Right atrium auricular region (tissue), 2 donors: Measurements from ENCODE around the gene STK4. TPM values are rescaled to one million over a fixed set of nuclear protein-coding genes. Genes with fewer than 3 reads are reported as not detected.

Experiments
- DNase-seq: peaks from one replicate; pipeline ENCODE4 v3.0.0-alpha.2; 2019; ENCODE audit warnings: low spot score
- H3K27ac ChIP-seq, 2 donors: fragments of 200-600 bp; sonication (generic); 1 replicate in 1 of 2; 2 replicates in 1 of 2; pipeline ENCODE4 v1.5.1; 2016 to 2019
- H3K27me3 ChIP-seq, 2 donors: fragments of 200-600 bp; sonication (generic); one replicate each; pipeline versions ENCODE4 v1.5.1 to v1.6.0; 2017 to 2019
- H3K36me3 ChIP-seq: fragments of 200-600 bp; sonication (generic); one replicate; pipeline ENCODE4 v1.5.1; 2016
- H3K4me1 ChIP-seq, 2 donors: fragments of 200-600 bp; sonication (generic); one replicate each; pipeline versions ENCODE4 v1.5.1 to v1.6.0; 2017 to 2019
- H3K4me3 ChIP-seq, 2 donors: fragments of 200-600 bp; sonication (generic); 1 replicate in 1 of 2; 2 replicates in 1 of 2; pipeline ENCODE4 v1.5.1; 2017 to 2019; ENCODE audit warnings: mild to moderate bottlenecking in 1 of 2, moderate library complexity in 1 of 2
- H3K9me3 ChIP-seq, 2 donors: fragments of 200-600 bp; sonication (generic); one replicate each; pipeline ENCODE4 v1.5.1; 2019
- total RNA-seq, 2 donors: library from RNA; depleted of rRNA; stranded (reverse); fragments of >200 nt; gene quantifications; one replicate each; pipeline ENCODE4 v1.1.0, GENCODE V29; 2016
- TF ChIP-seq, protein P1 (sequence below), 2 donors: fragments of 200-600 bp; sonication (generic); IDR thresholded peaks; one replicate each; pipeline ENCODE4 v1.5.1; 2019; ENCODE audit warnings: antibody characterized with exemption in 2 of 2

The STK4 gene
- total RNA-seq, 2 donors from 2014 or later: 7.3 to 12.6 TPM

DNA sequence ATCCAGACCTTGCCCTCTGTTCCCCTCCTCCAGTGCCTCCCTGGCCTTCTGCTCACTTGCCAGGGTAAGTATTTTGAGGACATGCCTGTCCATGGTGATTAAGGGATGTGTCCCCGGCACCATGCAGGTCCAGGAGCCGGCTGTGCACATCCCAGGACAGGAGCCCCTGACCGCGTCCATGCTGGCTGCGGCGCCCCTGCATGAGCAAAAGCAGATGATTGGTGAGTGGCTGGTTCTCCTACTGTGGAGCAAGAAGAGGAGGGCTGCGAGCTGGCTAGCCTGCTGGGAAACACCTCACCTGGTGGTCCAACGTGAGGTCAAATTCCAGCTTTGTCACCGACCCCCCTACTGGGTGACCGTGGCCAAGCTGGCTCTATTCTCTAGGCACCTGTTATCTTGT, 29.8 kb upstream of the STK4 start:
- Histone ChIP-seq H3K36me3 (no peaks in the 10 kb centered on the region), H3K4me1 (no peaks in the 10 kb centered on the region), H3K9me3 (no peaks in the 10 kb centered on the region), H3K4me3 (no peak overlapping the region), H3K27me3 (no peaks in the 10 kb centered on the region), H3K27ac (no peak overlapping the region)
- TF ChIP-seq, protein P1, sequence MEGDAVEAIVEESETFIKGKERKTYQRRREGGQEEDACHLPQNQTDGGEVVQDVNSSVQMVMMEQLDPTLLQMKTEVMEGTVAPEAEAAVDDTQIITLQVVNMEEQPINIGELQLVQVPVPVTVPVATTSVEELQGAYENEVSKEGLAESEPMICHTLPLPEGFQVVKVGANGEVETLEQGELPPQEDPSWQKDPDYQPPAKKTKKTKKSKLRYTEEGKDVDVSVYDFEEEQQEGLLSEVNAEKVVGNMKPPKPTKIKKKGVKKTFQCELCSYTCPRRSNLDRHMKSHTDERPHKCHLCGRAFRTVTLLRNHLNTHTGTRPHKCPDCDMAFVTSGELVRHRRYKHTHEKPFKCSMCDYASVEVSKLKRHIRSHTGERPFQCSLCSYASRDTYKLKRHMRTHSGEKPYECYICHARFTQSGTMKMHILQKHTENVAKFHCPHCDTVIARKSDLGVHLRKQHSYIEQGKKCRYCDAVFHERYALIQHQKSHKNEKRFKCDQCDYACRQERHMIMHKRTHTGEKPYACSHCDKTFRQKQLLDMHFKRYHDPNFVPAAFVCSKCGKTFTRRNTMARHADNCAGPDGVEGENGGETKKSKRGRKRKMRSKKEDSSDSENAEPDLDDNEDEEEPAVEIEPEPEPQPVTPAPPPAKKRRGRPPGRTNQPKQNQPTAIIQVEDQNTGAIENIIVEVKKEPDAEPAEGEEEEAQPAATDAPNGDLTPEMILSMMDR (IDR thresholded peaks at IDR 0.05): no peak
- no peak for DNase-seq

DNA sequence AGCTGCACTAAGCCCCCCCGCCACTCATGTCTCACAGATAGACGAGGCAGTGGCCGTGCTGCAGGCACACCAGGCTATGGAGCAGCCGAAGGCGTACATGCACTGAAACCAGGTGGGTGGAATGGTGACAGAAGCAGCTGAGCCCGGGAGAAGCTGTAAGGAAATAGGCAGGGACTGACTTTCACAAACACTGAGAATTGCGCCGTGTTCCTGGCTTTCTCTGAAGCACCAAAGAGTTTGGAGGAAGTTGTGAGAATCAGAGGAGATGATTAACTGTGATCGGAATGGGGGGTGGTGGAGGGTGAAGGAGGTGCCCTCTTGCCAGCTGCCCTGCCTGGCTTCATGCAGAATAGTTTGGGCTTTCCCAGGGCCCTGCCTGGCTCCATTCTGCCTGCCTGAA, 27.7 kb upstream of the STK4 start:
- Histone ChIP-seq H3K27ac (no peak overlapping the region), H3K9me3 (no peaks in the 10 kb centered on the region), H3K4me1 (no peaks in the 10 kb centered on the region), H3K4me3 (no peak overlapping the region), H3K27me3 (no peaks in the 10 kb centered on the region), H3K36me3 (peaks cover 16% of the 10 kb centered on the region)
- no peak for DNase-seq
- TF ChIP-seq, protein P1 (IDR thresholded peaks at IDR 0.05): no peak

DNA sequence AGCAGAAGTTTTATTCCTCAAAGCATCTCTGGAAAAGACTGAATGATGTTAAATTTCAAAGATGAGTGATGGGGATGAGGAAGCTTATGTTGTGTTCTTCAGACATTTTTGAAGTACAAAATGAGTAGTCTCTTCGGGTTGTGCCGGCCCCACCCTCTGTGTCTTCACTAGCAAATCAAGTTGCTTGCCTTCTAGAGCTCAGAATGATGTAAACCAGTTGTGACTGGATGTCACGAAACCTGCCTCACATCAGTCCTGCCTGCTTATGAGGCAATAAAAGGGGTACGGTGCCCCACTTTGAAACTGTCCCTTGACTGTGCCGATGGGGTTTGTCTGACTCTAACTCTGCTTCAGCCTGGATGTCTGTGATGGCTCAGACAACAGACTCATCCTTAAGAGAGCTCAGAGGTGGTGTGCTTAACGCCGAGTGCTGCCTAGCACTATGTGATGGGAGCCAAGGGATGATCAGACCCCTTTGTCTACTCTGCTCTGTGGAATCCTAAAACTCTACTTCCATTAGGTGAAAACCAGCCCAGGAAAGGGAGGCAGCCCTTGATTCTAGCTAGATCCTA, 25.1 kb upstream of the STK4 start:
- Histone ChIP-seq H3K9me3 (no peaks in the 10 kb centered on the region), H3K36me3 (peaks cover 40% of the 10 kb centered on the region), H3K4me3 (no peak overlapping the region), H3K27me3 (no peaks in the 10 kb centered on the region), H3K27ac (no peak overlapping the region), H3K4me1 (no peaks in the 10 kb centered on the region)
- TF ChIP-seq, protein P1 (IDR thresholded peaks at IDR 0.05): no peak
- DNase-seq: no peak

DNA sequence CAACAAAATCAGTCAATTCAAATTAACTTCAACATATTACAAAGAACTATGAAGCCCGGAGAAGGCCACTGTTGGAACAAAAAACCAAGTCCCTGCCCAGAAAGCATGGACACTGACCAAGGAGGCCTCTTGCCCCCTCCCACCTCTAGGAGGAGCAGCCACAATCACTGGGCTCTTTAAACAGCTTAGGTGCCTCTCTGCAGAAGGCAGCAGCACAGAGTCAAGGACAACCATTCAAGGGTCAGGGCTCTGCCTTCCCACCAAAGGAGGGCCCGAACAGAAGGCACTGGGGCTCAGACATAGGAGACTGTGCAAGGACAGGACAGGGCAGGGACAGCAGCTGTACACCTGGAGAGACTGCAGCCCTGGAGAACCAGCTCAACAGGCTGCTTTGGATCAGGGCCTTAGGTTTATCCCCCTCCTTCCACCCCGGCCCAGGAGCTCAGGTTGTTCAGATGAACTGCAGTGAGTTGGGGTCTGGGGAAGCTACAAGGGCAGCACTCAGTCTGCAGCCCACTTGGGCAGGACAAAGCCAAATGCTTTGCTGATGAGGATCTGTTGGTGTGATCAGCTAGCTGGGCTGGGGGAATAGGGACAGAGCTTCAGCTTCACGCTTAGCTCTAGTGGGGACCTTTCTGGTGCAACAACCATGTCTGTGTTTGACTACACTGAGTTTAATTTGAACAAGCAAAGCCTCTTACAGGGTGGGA, 23.9 kb upstream of the STK4 start:
- H3K4me1 ChIP-seq: no peaks in the 10 kb centered on the region
- no peaks in the 10 kb centered on the region for H3K9me3 ChIP-seq
- H3K36me3 ChIP-seq: peaks cover 52% of the 10 kb centered on the region
- no peak for DNase-seq
- TF ChIP-seq, protein P1 (IDR thresholded peaks at IDR 0.05): no peak
- H3K27me3 ChIP-seq: no peaks in the 10 kb centered on the region
- no peak overlapping the region for H3K27ac ChIP-seq
- H3K4me3 ChIP-seq: no peak overlapping the region

DNA sequence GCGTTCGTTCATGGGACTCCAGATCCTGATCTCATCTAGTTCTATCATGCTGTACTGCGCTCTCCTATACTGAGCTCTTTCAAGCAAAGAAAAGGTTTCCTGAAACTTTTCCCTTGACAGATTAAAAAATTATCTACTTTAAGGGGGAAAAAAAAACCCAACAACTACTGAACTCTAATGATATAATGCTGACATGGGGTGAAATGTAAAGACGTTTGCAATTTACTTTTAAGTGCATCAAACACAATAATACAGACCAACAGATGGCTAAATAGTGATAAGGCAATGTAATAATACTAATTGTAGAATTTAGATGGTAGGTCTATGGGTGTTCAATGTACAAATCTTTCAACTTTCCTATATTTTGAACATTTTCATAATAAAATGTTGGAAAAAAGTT, 22.5 kb upstream of the STK4 start:
- TF ChIP-seq, protein P1 (IDR thresholded peaks at IDR 0.05): no peak
- Histone ChIP-seq H3K36me3 (peaks cover 66% of the 10 kb centered on the region), H3K4me1 (no peaks in the 10 kb centered on the region), H3K4me3 (no peak overlapping the region), H3K9me3 (no peaks in the 10 kb centered on the region), H3K27ac (no peak overlapping the region), H3K27me3 (no peaks in the 10 kb centered on the region)
- DNase-seq: no peak

DNA sequence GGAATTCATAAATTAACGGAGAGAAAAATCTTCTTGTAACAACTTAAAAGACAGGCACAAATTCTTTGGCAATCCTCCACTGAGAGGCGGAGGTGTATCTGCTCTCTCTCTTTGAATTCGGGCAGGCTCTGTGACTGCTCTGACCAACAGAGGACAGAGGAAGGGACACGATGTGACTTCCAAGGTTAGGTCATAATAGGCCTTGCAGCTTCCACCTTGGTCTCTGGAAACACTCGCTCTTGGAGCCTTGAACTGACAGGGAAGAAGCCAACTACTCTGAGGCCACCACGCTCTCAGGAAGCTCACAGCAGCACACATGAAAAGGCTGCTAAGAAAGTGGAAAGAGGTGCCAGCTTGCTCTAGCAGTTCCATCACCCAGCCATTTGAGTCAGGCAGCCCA, 21.1 kb upstream of the STK4 start:
- Histone ChIP-seq H3K27me3 (no peaks in the 10 kb centered on the region), H3K4me3 (no peak overlapping the region), H3K36me3 (peaks cover 77% of the 10 kb centered on the region), H3K4me1 (no peaks in the 10 kb centered on the region), H3K9me3 (no peaks in the 10 kb centered on the region), H3K27ac (no peak overlapping the region)
- TF ChIP-seq, protein P1 (IDR thresholded peaks at IDR 0.05): no peak
- no peak for DNase-seq
